ENCODE data around the gene SERINC5. TPM values are rescaled to one million over a fixed set of nuclear protein-coding genes. Genes with fewer than 3 reads are reported as not detected.
A peak's percentile ranks its signal among the peaks of the same experiment; 100 is the strongest.

SERINC5 gene
- total and polyA plus RNA-seq, 2 of the 4 experiments (the other 2 are of a cell fraction): 5.0 to 8.1 TPM

DNA sequence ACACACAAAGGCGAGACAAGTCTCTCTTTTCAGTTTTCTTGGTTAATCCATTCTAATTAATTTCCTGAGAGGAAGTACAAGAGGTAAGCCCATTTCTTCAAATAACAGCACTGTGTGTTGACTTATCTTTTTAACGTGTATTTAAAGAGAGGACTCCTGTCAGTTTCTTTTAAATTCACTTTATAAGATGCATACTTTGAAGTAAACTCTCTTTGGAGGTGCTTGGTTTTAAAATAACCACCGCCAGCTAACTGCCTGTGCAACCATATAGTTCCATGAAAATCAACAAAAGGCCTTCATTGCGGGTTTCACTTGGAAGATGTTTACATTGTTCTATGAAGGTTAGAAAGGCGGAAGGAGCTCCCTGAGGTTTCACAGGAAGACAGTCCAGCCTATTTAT lies 13.1 kb upstream of the SERINC5 start:
- BruUV-seq (replicated peaks): no TSS peak
- no peaks in the 10 kb centered on the region for H4K20me1 ChIP-seq (ENCODE audit: insufficient read depth, low read length)
- H3K4me2 ChIP-seq (ENCODE audit: low read depth, low read length): no peak overlapping the region
- H3K56ac ChIP-seq (ENCODE audit: extremely low read depth, insufficient read depth, low read length): no peak overlapping the region
- TF ChIP-seq MAFK (IDR thresholded peaks at IDR 0.05; ENCODE audit: low read depth, low read length) (no peak), BHLHE40 (IDR thresholded peaks at IDR 0.05; ENCODE audit: low read depth, low read length) (no peak), POLR2A (IDR thresholded peaks at IDR 0.05; ENCODE audit: low read depth, low read length) (no peak), NFE2L2 (IDR thresholded peaks at IDR 0.05; ENCODE audit: low read depth, low read length) (no peak), MAZ (IDR thresholded peaks at IDR 0.05; ENCODE audit: borderline replicate concordance, low read depth, low read length) (no peak), MXI1 (IDR thresholded peaks at IDR 0.05; ENCODE audit: borderline replicate concordance, low read depth, low read length) (no peak), RAD21 (IDR thresholded peaks at IDR 0.05; ENCODE audit: low read length) (no peak), CHD1 (IDR thresholded peaks at IDR 0.05; ENCODE audit: low read depth, low read length) (no peak), RFX5 (IDR thresholded peaks at IDR 0.05; ENCODE audit: low read depth, low read length) (no peak), FOS (IDR thresholded peaks at IDR 0.05; ENCODE audit: low read depth, low read length) (no peak), CEBPB (IDR thresholded peaks at IDR 0.05; ENCODE audit: low read depth, low read length) (no peak), RCOR1 (IDR thresholded peaks at IDR 0.05; ENCODE audit: insufficient replicate concordance, low read length) (no peak), SMC3 (IDR thresholded peaks at IDR 0.05; ENCODE audit: low read depth, low read length) (no peak)
- TF ChIP-seq, protein P1, sequence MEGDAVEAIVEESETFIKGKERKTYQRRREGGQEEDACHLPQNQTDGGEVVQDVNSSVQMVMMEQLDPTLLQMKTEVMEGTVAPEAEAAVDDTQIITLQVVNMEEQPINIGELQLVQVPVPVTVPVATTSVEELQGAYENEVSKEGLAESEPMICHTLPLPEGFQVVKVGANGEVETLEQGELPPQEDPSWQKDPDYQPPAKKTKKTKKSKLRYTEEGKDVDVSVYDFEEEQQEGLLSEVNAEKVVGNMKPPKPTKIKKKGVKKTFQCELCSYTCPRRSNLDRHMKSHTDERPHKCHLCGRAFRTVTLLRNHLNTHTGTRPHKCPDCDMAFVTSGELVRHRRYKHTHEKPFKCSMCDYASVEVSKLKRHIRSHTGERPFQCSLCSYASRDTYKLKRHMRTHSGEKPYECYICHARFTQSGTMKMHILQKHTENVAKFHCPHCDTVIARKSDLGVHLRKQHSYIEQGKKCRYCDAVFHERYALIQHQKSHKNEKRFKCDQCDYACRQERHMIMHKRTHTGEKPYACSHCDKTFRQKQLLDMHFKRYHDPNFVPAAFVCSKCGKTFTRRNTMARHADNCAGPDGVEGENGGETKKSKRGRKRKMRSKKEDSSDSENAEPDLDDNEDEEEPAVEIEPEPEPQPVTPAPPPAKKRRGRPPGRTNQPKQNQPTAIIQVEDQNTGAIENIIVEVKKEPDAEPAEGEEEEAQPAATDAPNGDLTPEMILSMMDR (conservative IDR thresholded peaks at IDR 0.05; ENCODE audit: low read depth, low read length): no peak
- TF ChIP-seq, protein P2, sequence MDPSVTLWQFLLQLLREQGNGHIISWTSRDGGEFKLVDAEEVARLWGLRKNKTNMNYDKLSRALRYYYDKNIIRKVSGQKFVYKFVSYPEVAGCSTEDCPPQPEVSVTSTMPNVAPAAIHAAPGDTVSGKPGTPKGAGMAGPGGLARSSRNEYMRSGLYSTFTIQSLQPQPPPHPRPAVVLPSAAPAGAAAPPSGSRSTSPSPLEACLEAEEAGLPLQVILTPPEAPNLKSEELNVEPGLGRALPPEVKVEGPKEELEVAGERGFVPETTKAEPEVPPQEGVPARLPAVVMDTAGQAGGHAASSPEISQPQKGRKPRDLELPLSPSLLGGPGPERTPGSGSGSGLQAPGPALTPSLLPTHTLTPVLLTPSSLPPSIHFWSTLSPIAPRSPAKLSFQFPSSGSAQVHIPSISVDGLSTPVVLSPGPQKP (IDR thresholded peaks at IDR 0.05; ENCODE audit: borderline replicate concordance, low read depth, low read length): no peak
- TF ChIP-seq, protein P3, sequence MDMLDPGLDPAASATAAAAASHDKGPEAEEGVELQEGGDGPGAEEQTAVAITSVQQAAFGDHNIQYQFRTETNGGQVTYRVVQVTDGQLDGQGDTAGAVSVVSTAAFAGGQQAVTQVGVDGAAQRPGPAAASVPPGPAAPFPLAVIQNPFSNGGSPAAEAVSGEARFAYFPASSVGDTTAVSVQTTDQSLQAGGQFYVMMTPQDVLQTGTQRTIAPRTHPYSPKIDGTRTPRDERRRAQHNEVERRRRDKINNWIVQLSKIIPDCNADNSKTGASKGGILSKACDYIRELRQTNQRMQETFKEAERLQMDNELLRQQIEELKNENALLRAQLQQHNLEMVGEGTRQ (IDR thresholded peaks at IDR 0.05; ENCODE audit: low read depth, low read length): no peak
- H2BK5ac ChIP-seq (ENCODE audit: low read depth, low read length, poor library complexity, severe bottlenecking): no peak overlapping the region
- H3K14ac ChIP-seq (replicated peaks; ENCODE audit: low read depth, low read length): no peak overlapping the region
- no peak overlapping the region for H2AK9ac ChIP-seq (replicated peaks; ENCODE audit: low read depth, low read length, poor library complexity)
- dilution Hi-C loops (cut with HindIII; ENCODE audit: low sequenced_read_pairs, unreplicated experiment): no loop called here
- no peak overlapping the region for H3K9ac ChIP-seq (ENCODE audit: low read depth, low read length)
- H3K36me3 ChIP-seq (ENCODE audit: control insufficient read depth, insufficient read depth, low read length): no peaks in the 10 kb centered on the region
- ChIA-PET POLR2A (ENCODE audit: unreplicated experiment) (interaction anchor here (0.5 to 0.7 kb wide), 2 partner anchors 13 to 168 kb away, joined by 6 to 12 read pairs; no protein-coding TSS in a partner anchor), CTCF (no interaction called here)
- H4K91ac ChIP-seq (ENCODE audit: insufficient read depth, low read depth, low read length): no peak overlapping the region
- no peak overlapping the region for H4K5ac ChIP-seq (ENCODE audit: low read depth, low read length)
- DNase-seq (peak; percentile 8), ATAC-seq (ENCODE audit: low read depth) (no peak)
- H3K4ac ChIP-seq (ENCODE audit: low read depth, low read length): no peak overlapping the region
- no peaks in the 10 kb centered on the region for H3K9me1 ChIP-seq (ENCODE audit: insufficient read depth, low read length)
- no peak overlapping the region for H3K18ac ChIP-seq (ENCODE audit: low read depth, low read length)
- intact Hi-C loops (cut with micrococcal nuclease): no loop called here
- no peaks in the 10 kb centered on the region for H3K9me3 ChIP-seq (ENCODE audit: control insufficient read depth, insufficient read depth, low read length)
- no peaks in the 10 kb centered on the region for H3K4me1 ChIP-seq (ENCODE audit: control insufficient read depth, insufficient read depth, low read length)
- H4K8ac ChIP-seq (ENCODE audit: low read depth in 2 of 2, low read length in 2 of 2): no peak overlapping the region
- H3K27me3 ChIP-seq (ENCODE audit: control insufficient read depth, insufficient read depth, low read length): no peaks in the 10 kb centered on the region; the same call in 1 of the 2 replicates
- H3K79me1 ChIP-seq (ENCODE audit: low read depth in 1 of 2, low read length in 2 of 2): no peaks in the 10 kb centered on the region
- no peak overlapping the region for H3K27ac ChIP-seq (ENCODE audit: insufficient read depth, low read length)
- no peak overlapping the region for H2BK15ac ChIP-seq (ENCODE audit: low read depth, low read length)
- no peak overlapping the region for H3K4me3 ChIP-seq (ENCODE audit: insufficient read depth, low read depth, low read length)
- WGBS, 2 experiments (ENCODE audit: extremely low coverage in 2 of 2, insufficient read length in 1 of 2): no CpG with 5 or more reads among the region's 5 CpGs
- no peak overlapping the region for H2AK5ac ChIP-seq (ENCODE audit: low read depth, low read length)
- H2BK120ac ChIP-seq (ENCODE audit: low read depth, low read length): no peak overlapping the region
- H2AFZ ChIP-seq (replicated peaks; ENCODE audit: low read length, poor library complexity): no peak overlapping the region
- in situ Hi-C loops (cut with MboI; ENCODE audit: low sequenced_read_pairs): no loop called here
- no peak overlapping the region for H3K23ac ChIP-seq (ENCODE audit: low read depth, low read length)
- H2BK20ac ChIP-seq (ENCODE audit: low read depth, low read length): no peak overlapping the region
